Natural killer cell treated with Interleukin-12 subunit alpha and Interleukin-12 subunit beta and Interleukin-15 and Interleukin-18, amount 100 ng/mL, for 72 hours (primary cell): ENCODE data around the gene SLC12A8. TPM values are rescaled to one million over a fixed set of nuclear protein-coding genes. Genes with fewer than 3 reads are reported as not detected.

Experiments
- ATAC-seq, 2 donors: fragments of 150-1000 bp; cut with Tn5 transposase in 1 of 2; sonication (Bioruptor Pico), chemical (Tn5 transposase) in 1 of 2; 2 replicates each; pipeline ENCODE4 v1.10.0; 2021
- DNase-seq: peaks from one replicate; pipeline ENCODE4 v3.0.0; 2022; ENCODE audit warnings: low spot score
- H3K27ac Mint-ChIP-seq, 2 donors: 1 replicate in 1 of 2; 2 replicates in 1 of 2; pipeline ENCODE4 v1.8.0; 2022; ENCODE audit warnings: mixed read lengths in 2 of 2, mild to moderate bottlenecking in 1 of 2, moderate library complexity in 1 of 2
- H3K27me3 Mint-ChIP-seq, 2 donors: 1 replicate in 1 of 2; 2 replicates in 1 of 2; pipeline ENCODE4 v1.8.0; 2022; ENCODE audit warnings: mixed read lengths in 2 of 2
- H3K36me3 Mint-ChIP-seq: one replicate; pipeline ENCODE4 v1.8.0; 2022; ENCODE audit warnings: mixed read lengths
- H3K4me1 Mint-ChIP-seq, 2 donors: 1 replicate in 1 of 2; 2 replicates in 1 of 2; pipeline ENCODE4 v1.8.0; 2022; ENCODE audit warnings: low read depth in 2 of 2, mixed read lengths in 2 of 2, mild to moderate bottlenecking in 1 of 2
- H3K4me3 Mint-ChIP-seq: one replicate; pipeline ENCODE4 v1.8.0; 2022; ENCODE audit warnings: mixed read lengths
- H3K9me3 Mint-ChIP-seq: 2 replicates; pipeline ENCODE4 v1.8.0; 2022; ENCODE audit warnings: mixed read lengths
- total RNA-seq, 2 donors: library from RNA; stranded (reverse); gene quantifications; one replicate each; pipeline ENCODE4 v1.2.3, GENCODE V29; 2022

Gene SLC12A8
- total RNA-seq, 2 donors from 2014 or later = 2.7 to 4.7 TPM

DNA sequence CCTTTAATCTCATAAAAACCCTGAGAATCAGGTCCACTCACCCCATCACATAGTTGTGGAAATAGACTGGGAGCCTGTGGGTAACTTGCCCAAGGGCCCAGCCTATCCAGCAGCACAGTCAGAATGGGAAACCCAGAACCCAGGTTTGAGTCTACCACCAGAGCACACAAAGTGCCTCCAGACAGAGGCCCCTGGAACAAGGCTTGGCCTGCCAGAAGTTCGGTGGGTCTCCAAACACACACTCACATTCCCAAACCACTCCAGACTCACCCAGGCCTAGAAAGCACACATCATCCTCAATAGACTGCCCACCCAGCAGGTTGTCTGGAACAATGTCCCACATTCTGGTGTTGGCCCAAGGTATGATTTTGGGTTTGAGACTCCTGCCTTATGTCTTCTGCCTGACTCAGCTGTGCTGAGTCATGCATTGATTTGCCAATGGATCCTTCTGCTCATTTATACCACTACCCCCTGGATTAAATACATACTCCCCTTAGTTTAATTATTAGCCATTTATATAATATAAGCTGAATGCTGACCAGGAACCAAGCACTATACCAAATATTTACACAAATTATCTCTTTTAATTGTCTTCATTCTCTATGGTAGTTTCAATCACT, 4.5 kb downstream of the SLC12A8 start:
- Mint-ChIP-seq H3K27me3 (peaks cover 16 to 22% of the 10 kb centered on the region in 2 donors), H3K4me1 (peaks cover 4 to 7% of the 10 kb centered on the region in 2 donors), H3K27ac (no peak overlapping the region), H3K9me3 (no peaks in the 10 kb centered on the region), H3K4me3 (no peak overlapping the region), H3K36me3 (no peaks in the 10 kb centered on the region)
- DNase-seq (no peak), ATAC-seq (no peak)

DNA sequence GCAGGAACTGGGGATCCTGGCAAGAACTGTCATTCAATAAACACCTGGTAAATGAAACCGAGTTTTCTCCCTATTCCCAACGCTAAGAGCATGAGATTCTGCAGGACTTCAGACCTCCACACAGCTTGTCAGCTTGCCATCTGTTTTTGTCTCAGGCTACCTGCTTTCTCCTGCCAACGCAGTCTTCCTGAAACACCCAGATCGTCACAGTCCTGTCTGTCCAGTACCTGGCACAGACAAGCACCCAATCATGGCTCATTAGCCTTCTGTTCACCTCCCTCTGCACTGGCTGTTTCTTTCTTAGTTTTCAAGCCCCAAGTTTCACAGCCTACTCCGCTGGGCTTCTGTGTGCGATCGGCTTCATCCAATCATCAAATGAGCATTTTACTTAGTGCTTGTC, 5.0 kb downstream of the SLC12A8 start:
- H3K4me3 Mint-ChIP-seq = no peak overlapping the region
- peaks cover 16 to 22% of the 10 kb centered on the region in 2 donors for H3K27me3 Mint-ChIP-seq
- DNase-seq = no peak
- peaks cover 4 to 7% of the 10 kb centered on the region in 2 donors for H3K4me1 Mint-ChIP-seq
- ATAC-seq = no peak
- no peak overlapping the region for H3K27ac Mint-ChIP-seq
- no peaks in the 10 kb centered on the region for H3K36me3 Mint-ChIP-seq
- no peaks in the 10 kb centered on the region for H3K9me3 Mint-ChIP-seq

DNA sequence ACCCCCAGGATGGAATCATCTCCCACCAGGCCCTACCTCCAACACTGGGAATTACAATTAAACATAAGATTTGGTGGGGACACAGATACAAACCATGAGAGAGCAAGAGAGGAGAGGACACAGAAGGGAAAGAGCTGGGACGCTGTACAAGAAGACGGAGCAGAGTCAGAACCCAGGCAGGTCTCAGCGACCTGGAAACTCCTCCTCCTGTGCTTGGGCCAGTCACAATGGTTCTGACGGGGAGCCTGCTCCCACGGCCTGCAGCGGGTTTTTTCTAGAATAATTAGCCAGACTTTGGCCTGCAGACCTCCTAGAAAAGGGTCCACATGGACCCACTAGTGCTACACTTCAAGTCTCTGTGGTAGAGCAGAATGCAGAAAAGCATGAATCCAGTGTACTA, 5.6 kb downstream of the SLC12A8 start:
- Mint-ChIP-seq H3K4me1 (peaks cover 4 to 7% of the 10 kb centered on the region in 2 donors), H3K27ac (no peak overlapping the region), H3K9me3 (no peaks in the 10 kb centered on the region), H3K4me3 (no peak overlapping the region), H3K36me3 (no peaks in the 10 kb centered on the region), H3K27me3 (peaks cover 16 to 22% of the 10 kb centered on the region in 2 donors)
- DNase-seq (no peak), ATAC-seq (no peak)

DNA sequence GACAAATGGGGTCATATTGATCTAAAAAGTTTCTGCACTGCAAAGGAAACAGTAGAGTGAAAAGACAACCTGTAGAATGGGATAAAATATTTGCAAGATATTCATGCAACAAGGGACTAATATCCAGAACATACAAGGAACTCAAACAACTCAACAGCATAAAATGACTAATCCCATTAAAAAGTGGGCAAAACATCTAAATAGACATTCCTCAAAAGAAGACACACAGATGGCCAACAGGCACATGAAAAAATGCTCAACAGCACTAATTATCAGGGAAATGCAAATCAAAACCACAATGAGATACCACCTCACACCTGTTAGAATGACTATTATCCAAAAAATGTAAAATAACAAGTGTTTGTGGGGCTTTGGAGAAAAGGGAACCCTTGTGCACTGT, 8.8 kb downstream of the SLC12A8 start:
- no peak for DNase-seq
- Mint-ChIP-seq H3K27me3 (no peaks in the 10 kb centered on the region), H3K36me3 (no peaks in the 10 kb centered on the region), H3K9me3 (no peaks in the 10 kb centered on the region), H3K4me1 (peaks cover 0 to 4% of the 10 kb centered on the region in 2 donors), H3K27ac (no peak overlapping the region), H3K4me3 (no peak overlapping the region)
- ATAC-seq = no peak

DNA sequence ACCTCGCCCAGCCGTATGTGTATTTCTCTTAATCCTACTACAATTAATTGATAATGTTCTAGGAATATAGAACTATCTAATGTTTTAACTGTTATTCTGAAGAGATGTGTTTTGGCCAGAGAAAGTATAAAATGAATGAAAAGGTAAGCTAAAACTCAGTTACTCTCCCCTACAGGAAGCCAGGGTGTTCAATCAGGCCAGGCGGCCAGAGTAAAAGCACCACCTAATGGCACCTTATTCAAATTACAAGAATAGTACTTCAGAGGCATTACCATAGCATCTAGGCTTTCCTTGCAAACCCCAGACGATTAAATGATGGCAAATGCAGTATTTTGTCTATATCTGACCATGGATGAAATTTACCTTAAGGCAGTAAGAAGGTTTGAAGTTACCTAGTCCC, 10.4 kb downstream of the SLC12A8 start:
- ATAC-seq (peak in 1 of 2 donors; percentile 67), DNase-seq (no peak)
- H3K36me3 Mint-ChIP-seq = no peaks in the 10 kb centered on the region
- H3K9me3 Mint-ChIP-seq = no peaks in the 10 kb centered on the region
- H3K4me1 Mint-ChIP-seq = peaks cover 0 to 4% of the 10 kb centered on the region in 2 donors
- H3K27me3 Mint-ChIP-seq = no peaks in the 10 kb centered on the region
- no peak overlapping the region for H3K4me3 Mint-ChIP-seq
- H3K27ac Mint-ChIP-seq = no peak overlapping the region

DNA sequence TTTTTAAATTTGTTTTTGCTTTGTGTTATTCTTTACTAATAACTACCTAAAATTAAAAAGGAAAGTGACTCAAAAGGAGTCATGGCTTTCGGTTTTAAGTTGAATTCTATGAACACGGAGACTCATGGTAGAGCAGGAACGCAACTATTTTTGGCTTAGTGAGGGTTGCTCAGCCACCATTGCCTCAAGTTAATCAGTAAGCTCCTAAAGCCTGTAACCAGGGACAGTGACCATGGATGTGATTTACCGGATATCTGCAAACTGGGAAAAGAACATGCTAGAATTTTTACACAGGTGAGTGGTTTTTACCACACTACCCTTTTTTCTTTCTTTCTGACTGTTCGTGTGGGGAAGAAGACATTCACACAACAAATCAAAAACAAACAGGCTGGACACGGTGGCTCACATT, 11.8 kb downstream of the SLC12A8 start:
- ATAC-seq = peak in 1 of 2 donors; percentile 62
- no peak for DNase-seq
- Mint-ChIP-seq H3K9me3 (no peaks in the 10 kb centered on the region), H3K4me1 (peaks cover 0 to 4% of the 10 kb centered on the region in 2 donors), H3K4me3 (no peak overlapping the region), H3K27me3 (no peaks in the 10 kb centered on the region), H3K36me3 (no peaks in the 10 kb centered on the region), H3K27ac (no peak overlapping the region)

DNA sequence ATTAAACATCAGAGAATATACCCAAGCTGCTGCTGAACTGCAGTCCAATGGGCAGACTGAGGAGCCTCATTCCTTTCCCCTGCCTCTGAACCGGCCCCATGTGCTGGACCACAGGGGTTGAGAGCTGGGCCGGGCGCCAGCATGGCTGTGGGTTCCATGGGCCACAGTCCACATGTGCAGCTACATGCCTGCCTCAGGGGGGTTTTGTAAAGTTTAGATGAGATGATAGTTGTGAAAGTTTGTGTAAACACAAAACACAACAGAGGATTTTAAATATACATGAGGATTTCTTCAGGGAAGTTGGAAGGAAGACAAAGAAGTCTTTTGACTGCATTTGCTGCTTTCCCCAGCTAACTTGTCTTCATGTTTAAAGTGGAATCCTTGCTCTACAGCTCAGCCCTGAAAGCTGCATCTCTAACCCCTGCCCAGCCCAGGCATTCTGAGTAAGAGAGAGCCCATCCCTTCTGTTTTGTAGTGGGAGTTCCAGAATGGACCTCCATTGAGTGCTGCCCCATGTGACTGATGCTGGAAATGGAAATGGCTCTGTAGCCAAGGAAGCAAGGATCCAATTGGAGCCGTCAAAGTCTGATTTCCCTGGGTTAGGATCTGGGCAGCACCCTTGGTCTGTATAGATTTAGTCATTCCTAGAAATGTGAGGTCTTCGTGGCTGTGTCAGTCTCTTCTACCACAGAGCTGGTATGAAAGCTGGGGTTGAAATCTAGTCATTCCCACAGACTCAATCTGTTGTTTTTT, 17.5 kb downstream of the SLC12A8 start:
- Mint-ChIP-seq H3K36me3 (no peaks in the 10 kb centered on the region), H3K27me3 (peaks cover 3 to 7% of the 10 kb centered on the region in 2 donors), H3K27ac (no peak overlapping the region), H3K4me1 (peaks cover 0 to 6% of the 10 kb centered on the region in 2 donors), H3K4me3 (no peak overlapping the region), H3K9me3 (no peaks in the 10 kb centered on the region)
- no peak for DNase-seq
- ATAC-seq = peak; percentile 57 to 79

DNA sequence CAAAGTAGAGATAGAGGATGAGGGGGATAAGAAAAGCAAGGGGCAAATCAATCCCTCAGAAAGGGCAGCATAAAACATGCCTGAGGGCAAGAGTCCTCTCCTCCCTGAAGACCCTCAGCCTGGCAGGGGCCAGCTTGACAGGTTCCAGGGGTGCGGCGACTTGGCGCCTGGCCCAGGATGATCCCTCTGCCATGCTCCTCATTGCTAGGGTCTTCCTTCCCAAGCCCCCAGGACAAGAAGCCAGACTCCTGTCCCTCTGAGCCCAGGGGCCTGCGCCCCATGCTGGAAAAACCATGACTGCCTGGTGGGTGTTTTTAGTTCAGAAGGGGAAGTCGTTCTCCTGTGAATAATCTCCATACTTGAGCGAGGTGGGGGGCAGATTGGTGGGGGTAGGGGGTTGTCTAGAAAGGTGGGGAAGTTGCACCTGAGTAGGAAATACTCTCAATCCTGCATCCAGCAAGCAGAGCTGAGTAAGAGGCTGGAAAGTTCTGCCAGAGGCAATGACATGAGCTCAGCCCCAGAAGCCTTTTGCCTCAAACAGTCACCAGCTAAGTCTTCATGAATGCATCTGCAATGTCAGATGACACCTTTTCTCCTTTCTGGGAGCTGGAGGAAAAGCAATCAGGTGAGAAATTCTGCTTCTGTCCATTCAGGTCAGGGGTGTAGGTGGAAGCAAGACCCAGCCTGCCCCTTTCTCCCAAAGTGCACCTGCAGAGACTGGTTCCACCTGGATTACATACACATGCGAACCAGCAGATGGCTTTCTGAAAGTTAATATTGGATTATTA, 18.3 kb downstream of the SLC12A8 start:
- peaks cover 3 to 7% of the 10 kb centered on the region in 2 donors for H3K27me3 Mint-ChIP-seq
- peaks cover 0 to 6% of the 10 kb centered on the region in 2 donors for H3K4me1 Mint-ChIP-seq
- DNase-seq = no peak
- no peak for ATAC-seq
- no peak overlapping the region for H3K27ac Mint-ChIP-seq
- H3K4me3 Mint-ChIP-seq = no peak overlapping the region
- H3K36me3 Mint-ChIP-seq = no peaks in the 10 kb centered on the region
- no peaks in the 10 kb centered on the region for H3K9me3 Mint-ChIP-seq

DNA sequence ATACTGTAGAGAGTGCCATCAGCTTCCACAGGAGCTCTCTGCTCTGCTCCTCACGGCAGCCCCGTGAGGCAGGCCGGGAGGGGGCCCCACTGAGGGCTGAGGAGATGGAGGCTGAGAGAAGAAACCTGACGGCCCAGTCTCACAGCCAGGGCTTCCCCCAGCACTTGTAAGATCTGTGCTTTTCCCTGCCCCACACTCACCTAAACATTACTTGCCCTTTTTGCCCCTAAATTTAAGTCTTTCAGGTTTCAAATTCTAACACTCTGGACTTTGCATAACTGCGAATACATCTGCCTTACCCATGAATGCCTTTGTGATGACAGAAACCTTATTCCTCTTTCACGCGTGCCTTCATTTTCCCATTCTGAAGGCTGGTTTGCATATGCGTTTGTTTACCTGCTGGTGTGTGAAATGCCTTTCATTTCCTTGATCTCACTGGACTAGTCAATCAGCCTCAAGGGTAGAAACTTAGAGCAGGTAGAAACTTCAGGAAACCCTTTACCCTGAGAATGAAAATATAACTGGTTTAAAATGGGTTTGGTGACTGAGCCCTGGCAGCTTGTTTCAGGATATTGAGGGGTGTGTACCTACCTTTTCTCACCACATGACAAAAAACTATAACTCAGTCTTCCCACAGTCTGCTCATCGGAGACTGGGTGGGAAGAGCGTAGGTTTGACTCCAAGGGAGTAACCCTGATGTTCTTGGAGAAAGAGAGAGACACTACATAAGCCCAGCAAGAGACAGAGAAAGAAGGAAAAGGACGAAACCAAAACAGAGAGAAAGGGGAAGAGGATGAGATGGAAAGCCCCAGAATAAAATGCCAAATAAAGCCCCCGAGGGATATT, 20.1 kb downstream of the SLC12A8 start:
- Mint-ChIP-seq H3K27ac (no peak overlapping the region), H3K4me1 (peaks cover 0 to 6% of the 10 kb centered on the region in 2 donors), H3K4me3 (no peak overlapping the region), H3K9me3 (no peaks in the 10 kb centered on the region), H3K36me3 (no peaks in the 10 kb centered on the region), H3K27me3 (peaks cover 3 to 7% of the 10 kb centered on the region in 2 donors)
- DNase-seq = no peak
- no peak for ATAC-seq

DNA sequence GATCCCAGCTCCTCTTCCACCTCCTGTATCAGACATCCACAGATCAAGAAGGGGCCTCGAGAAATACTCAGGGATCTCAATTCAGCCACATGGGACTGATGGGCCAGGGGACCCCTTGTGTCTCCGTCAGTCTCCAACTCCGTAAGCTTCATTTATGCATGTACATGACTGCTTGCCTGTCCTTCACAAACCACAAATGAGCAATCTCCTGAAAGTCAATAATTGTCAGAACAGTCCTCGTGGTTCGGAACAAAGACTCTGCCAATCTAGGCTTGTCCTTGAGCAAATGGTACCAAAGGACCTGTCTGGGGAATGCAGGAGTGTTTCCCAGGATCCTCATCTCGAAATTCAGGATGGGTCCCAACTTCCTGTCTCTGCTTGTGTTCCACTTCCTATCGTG, 20.8 kb downstream of the SLC12A8 start:
- Mint-ChIP-seq H3K4me3 (no peak overlapping the region), H3K9me3 (no peaks in the 10 kb centered on the region), H3K36me3 (no peaks in the 10 kb centered on the region), H3K27me3 (peaks cover 3 to 7% of the 10 kb centered on the region in 2 donors), H3K4me1 (peaks cover 0 to 6% of the 10 kb centered on the region in 2 donors), H3K27ac (no peak overlapping the region)
- ATAC-seq (no peak), DNase-seq (no peak)

DNA sequence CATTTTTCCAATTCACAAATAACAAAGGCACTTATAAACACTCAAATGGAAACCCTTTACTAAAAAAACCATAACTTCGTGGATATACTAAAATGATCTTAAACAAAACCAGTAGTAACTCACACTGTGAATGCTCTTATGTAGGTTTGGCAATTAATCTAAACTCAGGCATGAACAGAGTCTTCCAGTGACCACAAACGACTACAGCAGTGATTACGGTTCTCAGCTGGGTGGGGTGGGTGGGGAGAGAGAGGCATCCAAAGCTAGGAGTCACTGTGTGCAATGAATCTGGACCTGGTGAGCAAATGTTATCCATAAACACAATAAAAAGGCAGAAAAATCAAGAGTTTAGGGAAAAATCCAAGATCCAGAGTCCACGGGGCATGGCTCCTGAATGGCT, 21.3 kb downstream of the SLC12A8 start:
- Mint-ChIP-seq H3K27ac (no peak overlapping the region), H3K9me3 (no peaks in the 10 kb centered on the region), H3K4me3 (no peak overlapping the region), H3K27me3 (peaks cover 3 to 7% of the 10 kb centered on the region in 2 donors), H3K4me1 (peaks cover 0 to 6% of the 10 kb centered on the region in 2 donors), H3K36me3 (no peaks in the 10 kb centered on the region)
- ATAC-seq = no peak
- DNase-seq = no peak

DNA sequence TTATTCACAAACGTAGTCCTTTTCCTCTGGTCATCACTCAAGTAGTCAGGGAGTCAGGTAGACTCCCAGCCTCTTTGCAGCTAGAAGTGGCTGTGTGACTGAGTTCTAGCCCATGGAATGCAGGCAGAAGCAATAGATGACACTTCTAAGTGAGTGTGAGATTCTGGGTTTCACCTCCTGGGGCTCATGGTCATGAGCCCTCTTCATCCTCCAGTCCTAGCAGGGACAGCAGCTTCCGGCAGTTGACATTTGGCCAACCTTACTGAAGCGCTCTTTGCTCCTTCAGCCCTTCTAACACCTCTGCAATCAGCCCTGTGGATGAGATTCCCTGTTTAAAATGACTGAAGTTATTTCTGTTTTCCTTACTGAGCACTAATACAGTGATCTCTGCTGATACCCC, 21.8 kb downstream of the SLC12A8 start:
- no peaks in the 10 kb centered on the region for H3K9me3 Mint-ChIP-seq
- DNase-seq (no peak), ATAC-seq (no peak)
- H3K27ac Mint-ChIP-seq = no peak overlapping the region
- no peak overlapping the region for H3K4me3 Mint-ChIP-seq
- peaks cover 0 to 6% of the 10 kb centered on the region in 2 donors for H3K4me1 Mint-ChIP-seq
- no peaks in the 10 kb centered on the region for H3K36me3 Mint-ChIP-seq
- H3K27me3 Mint-ChIP-seq = peaks cover 3 to 7% of the 10 kb centered on the region in 2 donors
